ENCODE measurements around the gene MMP25.
"Not testable (repeated sequence)": the region's sequence is repeated elsewhere in the genome, so short reads cannot be mapped to it uniquely, and the experiment has no call there.

Gene MMP25

GRCh38 chr16:3056336-3057180, 10.2 kb downstream of the MMP25 start:
- DNase-seq, result no peak

GRCh38 chr16:3057181-3058138, 11.1 kb downstream of the MMP25 start:
- DNase-seq, result no peak

GRCh38 chr16:3058139-3059030, 12.0 kb downstream of the MMP25 start:
- DNase-seq, result no peak

GRCh38 chr16:3059041-3059722, 12.8 kb downstream of the MMP25 start:
- DNase-seq, result no peak

- no peak for DNase-seq
Measured at GRCh38 chr16:3059723-3060242, 13.4 kb downstream of the MMP25 start.

- no peak for DNase-seq
Measured at GRCh38 chr16:3060339-3061127, 14.2 kb downstream of the MMP25 start.

- DNase-seq, result no peak
Measured at GRCh38 chr16:3062553-3062952, 16.2 kb downstream of the MMP25 start.

GRCh38 chr16:3063625-3064386, 17.4 kb downstream of the MMP25 start:
- no peak for DNase-seq

GRCh38 chr16:3065069-3065741, 18.8 kb downstream of the MMP25 start, which contains the start of gene IL32:
Gene IL32 (plus strand): TSS chr16:3065640. CDS start chr16:3065812, 172 bp downstream.
- DNase-seq, result no peak

- no peak for DNase-seq
Measured at GRCh38 chr16:3065742-3066439, 19.5 kb downstream of the MMP25 start.

GRCh38 chr16:3066440-3066748, 20.0 kb downstream of the MMP25 start:
- no peak for DNase-seq

GRCh38 chr16:3068487-3068886, 22.1 kb downstream of the MMP25 start:
- DNase-seq, result no peak

GRCh38 chr16:3069146-3069545, 22.8 kb downstream of the MMP25 start:
- DNase-seq, result not testable (repeated sequence)

GRCh38 chr16:3070608-3071111, 24.3 kb downstream of the MMP25 start:
- no peak for DNase-seq

- no peak for DNase-seq
Measured at GRCh38 chr16:3071655-3072054, 25.3 kb downstream of the MMP25 start.

GRCh38 chr16:3072148-3072547, 25.8 kb downstream of the MMP25 start:
- not testable (repeated sequence) for DNase-seq

GRCh38 chr16:3072576-3073263, 26.4 kb downstream of the MMP25 start:
- not testable (repeated sequence) for DNase-seq

- DNase-seq, result no peak
Measured at GRCh38 chr16:3073448-3073847, 27.1 kb downstream of the MMP25 start.

Measured in NCI-H1048 (cell line).